Measurements from ENCODE around the gene GPR153. TPM values are rescaled to one million over a fixed set of nuclear protein-coding genes. Genes with fewer than 3 reads are reported as not detected.

Gene GPR153
- polyA plus RNA-seq, 1 of the 3 experiments (the other 2 are of a cell fraction) = 6.6 TPM

GRCh38 chr1:6270401-6270800, 9.5 kb upstream of the GPR153 start:
- peaks cover 7 to 50% of the 10 kb centered on the region in 2 experiments; a peak in 2 of 4 replicates for H3K4me1 ChIP-seq (ENCODE audit: control insufficient read depth in 1 of 2, insufficient read depth in 2 of 2, low read depth in 1 of 2, low read length in 1 of 2)
- H3K4me2 ChIP-seq = no peak overlapping the region
- ChIA-PET POLR2A (interaction anchor here (0.5 to 1.2 kb wide), 2 partner anchors 10 to 75 kb away, joined by 3 read pairs; partner anchors contain the start of gene GPR153), CTCF (interaction anchor here (1.4 to 2.5 kb wide), 2 partner anchors 24 to 144 kb away, joined by 4 to 7 read pairs; no protein-coding TSS in a partner anchor)
- peaks cover 10% of the 10 kb centered on the region; the same call in 1 of the 2 replicates for H4K20me1 ChIP-seq (ENCODE audit: insufficient read depth)
- H3K36me3 ChIP-seq (replicated peaks in 1 of 2; ENCODE audit: control insufficient read depth in 1 of 2, insufficient read depth in 2 of 2, low read length in 1 of 2) = no peaks in the 10 kb centered on the region
- H2AFZ ChIP-seq (ENCODE audit: low read depth) = no peak overlapping the region
- H3K9me3 ChIP-seq = no peaks in the 10 kb centered on the region
- H3K27ac ChIP-seq (ENCODE audit: low read depth in 2 of 2, low read length in 1 of 2) = peak overlapping the region in 1 of 2 experiments; percentile 78; a peak in 1 of 4 replicates
- DNase-seq = no peak
- no peak overlapping the region for H3K4me3 ChIP-seq (ENCODE audit: low read depth in 2 of 2, low read length in 1 of 2)
- no peaks in the 10 kb centered on the region for H3F3A ChIP-seq (replicated peaks; ENCODE audit: insufficient read depth)
- H3K79me2 ChIP-seq (ENCODE audit: insufficient read depth) = no peaks in the 10 kb centered on the region
- WGBS (ENCODE audit: low lambda C conversion rate) = 83% methylated on average over 6 of the region's 8 CpGs
- no peak overlapping the region for H3K9ac ChIP-seq
- TF ChIP-seq USF2 (IDR thresholded peaks at IDR 0.05; ENCODE audit: borderline replicate concordance, low read depth, low read length) (no peak), IRF3 (IDR thresholded peaks at IDR 0.05; ENCODE audit: low read depth, low read length) (no peak), EZH2phosphoT487 (IDR thresholded peaks at IDR 0.05; ENCODE audit: borderline replicate concordance, low read depth) (no peak), CHD2 (IDR thresholded peaks at IDR 0.05; ENCODE audit: low read length, partially characterized antibody) (no peak), GATA2 (CRISPR knock-in tag; IDR thresholded peaks at IDR 0.05) (no peak), RCOR1 (IDR thresholded peaks at IDR 0.05; ENCODE audit: low read length) (no peak), JUND (IDR thresholded peaks at IDR 0.05) (no peak)
- H3K9me2 ChIP-seq = no peaks in the 10 kb centered on the region
- H3K27me3 ChIP-seq (ENCODE audit: insufficient read depth) = no peaks in the 10 kb centered on the region

- no peaks in the 10 kb centered on the region for H3F3A ChIP-seq (replicated peaks; ENCODE audit: insufficient read depth)
- WGBS (ENCODE audit: low lambda C conversion rate) = 85% methylated on average over 11 of the region's 22 CpGs
- no peak overlapping the region for H3K4me3 ChIP-seq (ENCODE audit: low read depth in 2 of 2, low read length in 1 of 2)
- no peaks in the 10 kb centered on the region for H3K36me3 ChIP-seq (replicated peaks in 1 of 2; ENCODE audit: control insufficient read depth in 1 of 2, insufficient read depth in 2 of 2, low read length in 1 of 2)
- H3K9ac ChIP-seq = no peak overlapping the region
- H3K4me2 ChIP-seq = no peak overlapping the region
- no peaks in the 10 kb centered on the region for H3K9me3 ChIP-seq
- no peaks in the 10 kb centered on the region for H3K79me2 ChIP-seq (ENCODE audit: insufficient read depth)
- DNase-seq = peak; percentile 56
- ChIA-PET POLR2A (interaction anchor here (0.5 kb wide), 1 partner anchor 76 kb away, joined by 3 read pairs; no protein-coding TSS in a partner anchor), CTCF (interaction anchor here (2.5 to 3.3 kb wide), 2 partner anchors 23 kb away, joined by 7 to 22 read pairs; no protein-coding TSS in a partner anchor)
- peaks cover 10% of the 10 kb centered on the region; the same call in 1 of the 2 replicates for H4K20me1 ChIP-seq (ENCODE audit: insufficient read depth)
- H3K4me1 ChIP-seq (ENCODE audit: control insufficient read depth in 1 of 2, insufficient read depth in 2 of 2, low read depth in 1 of 2, low read length in 1 of 2) = peaks cover 7 to 50% of the 10 kb centered on the region in 2 experiments; a peak in 2 of 4 replicates
- H2AFZ ChIP-seq (ENCODE audit: low read depth) = no peak overlapping the region
- peak overlapping the region in 1 of 2 experiments; percentile 78; a peak in 1 of 4 replicates for H3K27ac ChIP-seq (ENCODE audit: low read depth in 2 of 2, low read length in 1 of 2)
- TF ChIP-seq GABPA (IDR thresholded peaks at IDR 0.05; ENCODE audit: low read depth) (no peak), MAX (IDR thresholded peaks at IDR 0.05; ENCODE audit: low read depth) (no peak), FOSL2 (IDR thresholded peaks at IDR 0.05; ENCODE audit: borderline replicate concordance, low read depth) (no peak), ELF1 (IDR thresholded peaks at IDR 0.05) (no peak), FOXM1 (IDR thresholded peaks at IDR 0.05; ENCODE audit: low read depth) (no peak), CHD2 (IDR thresholded peaks at IDR 0.05; ENCODE audit: low read length, partially characterized antibody) (no peak), SMC3 (IDR thresholded peaks at IDR 0.05; ENCODE audit: low read depth, low read length) (no peak), CTCF (IDR thresholded peaks at IDR 0.05) (no peak)
- H3K9me2 ChIP-seq = no peaks in the 10 kb centered on the region
- no peaks in the 10 kb centered on the region for H3K27me3 ChIP-seq (ENCODE audit: insufficient read depth)
These were observed 9.0 kb upstream of the GPR153 start for GRCh38 chr1:6269720-6270400.

Data from SK-N-SH (cell line).